ENCODE data around the gene SLC39A11. TPM values are rescaled to one million over a fixed set of nuclear protein-coding genes. Genes with fewer than 3 reads are reported as not detected.

The SLC39A11 gene
- total RNA-seq, 1 experiment from 2014 or later: 56.1 TPM

DNA sequence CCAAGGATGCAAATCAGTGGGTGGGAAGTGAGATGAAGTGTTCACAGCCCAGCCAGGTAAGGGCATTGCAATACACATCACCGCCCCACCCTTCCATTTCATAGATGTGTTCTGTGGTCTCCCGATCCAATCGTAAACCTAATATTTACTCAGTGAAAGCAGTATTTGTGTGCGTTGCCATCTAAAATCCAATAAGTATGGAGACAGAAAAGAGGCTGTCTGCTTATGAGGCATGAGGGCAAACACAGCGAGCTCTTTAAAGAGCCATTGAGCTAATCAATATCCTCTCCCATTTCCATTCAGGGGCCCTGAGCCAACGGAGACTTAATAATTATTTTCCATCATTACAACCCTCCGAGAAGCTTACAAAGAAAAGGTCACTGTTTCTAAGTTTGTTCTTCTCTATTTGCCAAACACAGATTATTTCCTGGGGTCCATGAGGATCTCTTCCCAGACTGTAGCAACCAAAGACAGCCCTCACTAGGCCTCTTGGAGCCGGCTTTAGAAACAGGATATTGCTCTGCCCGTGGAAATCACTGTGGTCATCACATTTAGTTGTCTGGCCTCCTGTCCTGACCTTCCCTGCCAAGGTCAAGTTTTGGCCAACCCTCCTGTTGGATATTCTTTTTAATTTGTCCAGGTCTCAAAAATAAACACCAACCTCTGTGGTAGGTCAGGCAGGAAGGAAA lies 120.1 kb downstream of the SLC39A11 start:
- in situ Hi-C loops (cut with HindIII; ENCODE audit: low pct_unique_long_range_greater_than_20kb, low sequenced_read_pairs) (loop anchor here (10.0 kb wide), 1 partner anchor 312 kb away; no protein-coding TSS in a partner anchor), intact Hi-C loops (cut with micrococcal nuclease; ENCODE audit: unreplicated experiment) (no loop called here)
- DNase-seq (ENCODE audit: low read depth, low spot score) (no peak), ATAC-seq (no peak)
- no peaks in the 10 kb centered on the region for H3K27me3 ChIP-seq (ENCODE audit: control insufficient read depth, insufficient read depth, low read length)
- H3K36me3 ChIP-seq (ENCODE audit: control insufficient read depth, insufficient read depth, low read length): no peaks in the 10 kb centered on the region
- POLR2A ChIA-PET: no interaction called here
- H3K27ac ChIP-seq (ENCODE audit: low read length): no peak overlapping the region
- BruUV-seq (replicated peaks): no TSS peak
- no peak overlapping the region for H3K4me3 ChIP-seq (ENCODE audit: low read depth in 2 of 2, low read length in 2 of 2)
- no peak for TF ChIP-seq SIN3A (IDR thresholded peaks at IDR 0.05; ENCODE audit: borderline replicate concordance, insufficient read depth, low read depth, low read length)
- no peak for TF ChIP-seq TCF7L2 (IDR thresholded peaks at IDR 0.05; ENCODE audit: low read depth, low read length)
- TF ChIP-seq POLR2AphosphoS5 (IDR thresholded peaks at IDR 0.05; ENCODE audit: low read depth, low read length): no peak
- TF ChIP-seq, protein P1, sequence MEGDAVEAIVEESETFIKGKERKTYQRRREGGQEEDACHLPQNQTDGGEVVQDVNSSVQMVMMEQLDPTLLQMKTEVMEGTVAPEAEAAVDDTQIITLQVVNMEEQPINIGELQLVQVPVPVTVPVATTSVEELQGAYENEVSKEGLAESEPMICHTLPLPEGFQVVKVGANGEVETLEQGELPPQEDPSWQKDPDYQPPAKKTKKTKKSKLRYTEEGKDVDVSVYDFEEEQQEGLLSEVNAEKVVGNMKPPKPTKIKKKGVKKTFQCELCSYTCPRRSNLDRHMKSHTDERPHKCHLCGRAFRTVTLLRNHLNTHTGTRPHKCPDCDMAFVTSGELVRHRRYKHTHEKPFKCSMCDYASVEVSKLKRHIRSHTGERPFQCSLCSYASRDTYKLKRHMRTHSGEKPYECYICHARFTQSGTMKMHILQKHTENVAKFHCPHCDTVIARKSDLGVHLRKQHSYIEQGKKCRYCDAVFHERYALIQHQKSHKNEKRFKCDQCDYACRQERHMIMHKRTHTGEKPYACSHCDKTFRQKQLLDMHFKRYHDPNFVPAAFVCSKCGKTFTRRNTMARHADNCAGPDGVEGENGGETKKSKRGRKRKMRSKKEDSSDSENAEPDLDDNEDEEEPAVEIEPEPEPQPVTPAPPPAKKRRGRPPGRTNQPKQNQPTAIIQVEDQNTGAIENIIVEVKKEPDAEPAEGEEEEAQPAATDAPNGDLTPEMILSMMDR (IDR thresholded peaks at IDR 0.05): no peak
- TF ChIP-seq, protein P2, sequence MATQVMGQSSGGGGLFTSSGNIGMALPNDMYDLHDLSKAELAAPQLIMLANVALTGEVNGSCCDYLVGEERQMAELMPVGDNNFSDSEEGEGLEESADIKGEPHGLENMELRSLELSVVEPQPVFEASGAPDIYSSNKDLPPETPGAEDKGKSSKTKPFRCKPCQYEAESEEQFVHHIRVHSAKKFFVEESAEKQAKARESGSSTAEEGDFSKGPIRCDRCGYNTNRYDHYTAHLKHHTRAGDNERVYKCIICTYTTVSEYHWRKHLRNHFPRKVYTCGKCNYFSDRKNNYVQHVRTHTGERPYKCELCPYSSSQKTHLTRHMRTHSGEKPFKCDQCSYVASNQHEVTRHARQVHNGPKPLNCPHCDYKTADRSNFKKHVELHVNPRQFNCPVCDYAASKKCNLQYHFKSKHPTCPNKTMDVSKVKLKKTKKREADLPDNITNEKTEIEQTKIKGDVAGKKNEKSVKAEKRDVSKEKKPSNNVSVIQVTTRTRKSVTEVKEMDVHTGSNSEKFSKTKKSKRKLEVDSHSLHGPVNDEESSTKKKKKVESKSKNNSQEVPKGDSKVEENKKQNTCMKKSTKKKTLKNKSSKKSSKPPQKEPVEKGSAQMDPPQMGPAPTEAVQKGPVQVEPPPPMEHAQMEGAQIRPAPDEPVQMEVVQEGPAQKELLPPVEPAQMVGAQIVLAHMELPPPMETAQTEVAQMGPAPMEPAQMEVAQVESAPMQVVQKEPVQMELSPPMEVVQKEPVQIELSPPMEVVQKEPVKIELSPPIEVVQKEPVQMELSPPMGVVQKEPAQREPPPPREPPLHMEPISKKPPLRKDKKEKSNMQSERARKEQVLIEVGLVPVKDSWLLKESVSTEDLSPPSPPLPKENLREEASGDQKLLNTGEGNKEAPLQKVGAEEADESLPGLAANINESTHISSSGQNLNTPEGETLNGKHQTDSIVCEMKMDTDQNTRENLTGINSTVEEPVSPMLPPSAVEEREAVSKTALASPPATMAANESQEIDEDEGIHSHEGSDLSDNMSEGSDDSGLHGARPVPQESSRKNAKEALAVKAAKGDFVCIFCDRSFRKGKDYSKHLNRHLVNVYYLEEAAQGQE (IDR thresholded peaks at IDR 0.05; ENCODE audit: insufficient read depth in 1 of 2, low read depth in 2 of 2, low read length in 1 of 2): no peak
- H3K9me3 ChIP-seq (ENCODE audit: control insufficient read depth, insufficient read depth, low read depth, low read length): no peaks in the 10 kb centered on the region
- peaks cover 18% of the 10 kb centered on the region for H3K4me1 ChIP-seq (ENCODE audit: control insufficient read depth, insufficient read depth, low read length)
- CTCF ChIA-PET: no interaction called here

DNA sequence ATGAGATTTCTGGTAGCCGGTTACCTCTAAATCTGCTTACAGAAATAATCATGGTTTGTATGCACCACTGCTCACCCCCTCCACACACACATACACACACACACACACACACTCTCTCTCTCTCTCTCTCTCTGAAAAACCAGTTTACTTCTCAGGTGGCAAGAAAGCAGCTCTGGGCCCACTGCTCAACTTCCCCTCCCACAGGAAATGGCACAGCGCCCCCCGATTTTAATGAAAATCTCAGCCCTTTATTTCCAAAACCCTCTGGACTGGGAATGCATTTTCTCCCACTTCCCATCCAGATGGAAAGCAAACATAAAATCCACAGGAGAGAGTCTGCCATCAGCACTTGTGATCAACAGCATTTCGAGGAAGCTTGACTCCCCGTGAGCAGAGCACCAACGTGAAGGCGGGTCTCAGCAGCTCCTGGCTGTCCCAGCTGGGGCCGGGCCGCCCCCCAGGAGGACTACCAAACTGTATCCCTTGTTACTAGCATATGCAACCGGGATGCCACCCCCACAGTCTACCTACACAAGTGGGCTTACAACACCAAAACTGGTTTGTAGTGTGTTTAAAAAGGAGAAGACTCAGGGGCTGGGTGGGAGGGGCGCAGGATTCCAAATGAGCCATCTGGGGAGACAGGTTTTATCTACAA lies 121.1 kb downstream of the SLC39A11 start:
- BruUV-seq (replicated peaks): no TSS peak
- Histone ChIP-seq H3K4me1 (ENCODE audit: control insufficient read depth, insufficient read depth, low read length) (peaks cover 9% of the 10 kb centered on the region; the same call in 1 of the 2 replicates), H3K4me3 (ENCODE audit: low read depth in 2 of 2, low read length in 2 of 2) (no peak overlapping the region), H3K9me3 (ENCODE audit: control insufficient read depth, insufficient read depth, low read depth, low read length) (no peaks in the 10 kb centered on the region), H3K27me3 (ENCODE audit: control insufficient read depth, insufficient read depth, low read length) (no peaks in the 10 kb centered on the region), H3K36me3 (ENCODE audit: control insufficient read depth, insufficient read depth, low read length) (no peaks in the 10 kb centered on the region), H3K27ac (ENCODE audit: low read length) (no peak overlapping the region)
- in situ Hi-C loops (cut with HindIII; ENCODE audit: low pct_unique_long_range_greater_than_20kb, low sequenced_read_pairs) (loop anchor here (10.0 kb wide), 1 partner anchor 313 kb away; no protein-coding TSS in a partner anchor), intact Hi-C loops (cut with micrococcal nuclease; ENCODE audit: unreplicated experiment) (no loop called here)
- ChIA-PET CTCF (no interaction called here), POLR2A (interaction anchor here (0.6 kb wide), 1 partner anchor 95 kb away, joined by 3 read pairs; no protein-coding TSS in a partner anchor)
- TF ChIP-seq POLR2AphosphoS5 (IDR thresholded peaks at IDR 0.05; ENCODE audit: low read depth, low read length): no peak
- TF ChIP-seq TCF7L2 (IDR thresholded peaks at IDR 0.05; ENCODE audit: low read depth, low read length): no peak
- TF ChIP-seq, protein P1 (IDR thresholded peaks at IDR 0.05): no peak
- TF ChIP-seq, protein P2 (IDR thresholded peaks at IDR 0.05; ENCODE audit: insufficient read depth in 1 of 2, low read depth in 2 of 2, low read length in 1 of 2): no peak
- no peak for TF ChIP-seq SIN3A (IDR thresholded peaks at IDR 0.05; ENCODE audit: borderline replicate concordance, insufficient read depth, low read depth, low read length)
- no peak for DNase-seq (ENCODE audit: low read depth, low spot score)
- ATAC-seq: no peak

All from Panc1 (cell line).